SK-N-SH (cell line): ENCODE measurements around the gene RNF11. TPM values are rescaled to one million over a fixed set of nuclear protein-coding genes. Genes with fewer than 3 reads are reported as not detected.

Experiments
- CTCF ChIA-PET: fragments of 300-600, 350-600 bp; formaldehyde crosslinking; extraction: SDS; loops from one replicate; lab custom pipeline; 2021; lab: Yijun Ruan, JAX
- POLR2A ChIA-PET: fragments of 350-600 bp; sonication (Branson Sonifier 250); formaldehyde crosslinking; extraction: SDS; loops from one replicate; lab custom pipeline; 2020; ENCODE audit warnings: antibody characterized with exemption, inconsistent platforms; lab: Yijun Ruan, JAX
- DNase-seq: peaks from one replicate; pipeline ENCODE4 v3.0.0; 2012
- H2AFZ ChIP-seq: fragments of 200-600 bp; sonication (generic); 2 replicates; pipeline ENCODE4 v1.8.1; 2016; ENCODE audit warnings: antibody characterized with exemption, mild to moderate bottlenecking, low read depth
- H3F3A ChIP-seq: fragments of 200-600 bp; sonication (generic); replicated peaks from 2 replicates; pipeline ENCODE3; 2016; ENCODE audit warnings: antibody characterized with exemption, mild to moderate bottlenecking; ENCODE audit not compliant: insufficient read depth
- H3K27ac ChIP-seq, 2 experiments: fragments of 200-500 bp in 1 of 2; fragments of 200-600 bp in 1 of 2; sonication (Bioruptor generic) in 1 of 2; sonication (generic), shearing (Covaris generic) in 1 of 2; 2 replicates each; pipeline versions ENCODE4 v1.5.1 to v1.6.1; 2014 to 2016; ENCODE audit warnings: low read depth in 2 of 2, inconsistent platforms in 1 of 2, low read length in 1 of 2, mild to moderate bottlenecking in 1 of 2, mixed read lengths in 1 of 2
- H3K27me3 ChIP-seq: fragments of 200-600 bp; sonication (generic), shearing (Covaris generic); 2 replicates; pipeline ENCODE4 v1.6.1; 2016; ENCODE audit warnings: mixed run types; ENCODE audit not compliant: insufficient read depth
- H3K36me3 ChIP-seq, 2 experiments: fragments of 200-500 bp in 1 of 2; fragments of 200-600 bp in 1 of 2; sonication (Bioruptor generic) in 1 of 2; sonication (generic) in 1 of 2; replicated peaks in 1 of 2; 2 replicates each; pipeline versions ENCODE3 to v1.5.1; 2014 to 2016; ENCODE audit warnings: low read length in 1 of 2, mild to moderate bottlenecking in 1 of 2; ENCODE audit not compliant: insufficient read depth in 2 of 2, control insufficient read depth in 1 of 2
- H3K4me1 ChIP-seq, 2 experiments: fragments of 200-500 bp in 1 of 2; fragments of 200-600 bp in 1 of 2; sonication (Bioruptor generic) in 1 of 2; sonication (generic), shearing (Covaris generic) in 1 of 2; 2 replicates each; pipeline versions ENCODE4 v1.5.1 to v1.6.1; 2014 to 2016; ENCODE audit warnings: low read depth in 1 of 2, low read length in 1 of 2, mixed run types in 1 of 2; ENCODE audit not compliant: insufficient read depth in 2 of 2, control insufficient read depth in 1 of 2
- H3K4me2 ChIP-seq: fragments of 200-600 bp; sonication (generic), shearing (Covaris generic); 2 replicates; pipeline ENCODE4 v1.6.1; 2017; ENCODE audit warnings: mixed run types
- H3K4me3 ChIP-seq, 2 experiments: fragments of 200-500 bp in 1 of 2; fragments of 200-600 bp in 1 of 2; sonication (Bioruptor generic) in 1 of 2; sonication (generic), shearing (Covaris generic) in 1 of 2; 2 replicates each; pipeline versions ENCODE4 v1.5.1 to v1.8.1; 2014 to 2016; ENCODE audit warnings: low read depth in 2 of 2, inconsistent platforms in 1 of 2, low read length in 1 of 2, mild to moderate bottlenecking in 1 of 2, mixed read lengths in 1 of 2, moderate library complexity in 1 of 2
- H3K79me2 ChIP-seq: fragments of 200-600 bp; sonication (generic); 2 replicates; pipeline ENCODE4 v1.8.1; 2017; ENCODE audit warnings: mild to moderate bottlenecking; ENCODE audit not compliant: insufficient read depth
- H3K9ac ChIP-seq: fragments of 200-600 bp; sonication (generic); 2 replicates; pipeline ENCODE4 v1.6.1; 2017; ENCODE audit warnings: mixed run types
- H3K9me2 ChIP-seq: fragments of 200-600 bp; sonication (generic); 2 replicates; pipeline ENCODE4 v1.6.1; 2017; ENCODE audit warnings: mixed run types
- H3K9me3 ChIP-seq: fragments of 200-600 bp; sonication (generic); 2 replicates; pipeline ENCODE4 v1.6.1; 2017; ENCODE audit warnings: mixed run types, mild to moderate bottlenecking, moderate library complexity
- H4K20me1 ChIP-seq: fragments of 200-600 bp; sonication (generic); 2 replicates; pipeline ENCODE4 v1.6.1; 2017; ENCODE audit warnings: mild to moderate bottlenecking, mixed run types; ENCODE audit not compliant: insufficient read depth
- CHD2 ChIP-seq: fragments of 150-350 bp; IDR thresholded peaks from 2 replicates; pipeline ENCODE4 v1.6.1; 2018; ENCODE audit warnings: low read length; ENCODE audit not compliant: partially characterized antibody
- CTCF ChIP-seq: fragments of 200-600 bp; sonication (generic); IDR thresholded peaks from 2 replicates; pipeline ENCODE4 v1.6.1; 2017; ENCODE audit warnings: antibody characterized with exemption, mild to moderate bottlenecking, moderate library complexity
- ELF1 ChIP-seq: IDR thresholded peaks from 2 replicates; pipeline ENCODE4 v1.4.0; 2012
- FOSL2 ChIP-seq: IDR thresholded peaks from 2 replicates; pipeline ENCODE4 v1.4.0; 2012; ENCODE audit warnings: low read depth, mild to moderate bottlenecking, moderate library complexity, borderline replicate concordance
- GATA2 ChIP-seq: sonication (generic); formaldehyde crosslinking; IDR thresholded peaks from 2 replicates; pipeline ENCODE4 v1.5.0; 2020; ENCODE audit warnings: mild to moderate bottlenecking, missing genetic modification reagents
- MAX ChIP-seq: IDR thresholded peaks from 2 replicates; pipeline ENCODE4 v1.4.0; 2012; ENCODE audit warnings: low read depth
- NFIC ChIP-seq: IDR thresholded peaks from 2 replicates; pipeline ENCODE4 v1.4.0; 2012; ENCODE audit warnings: borderline replicate concordance
- PBX3 ChIP-seq: IDR thresholded peaks from 2 replicates; pipeline ENCODE4; 2012
- RAD21 ChIP-seq: IDR thresholded peaks from 2 replicates; pipeline ENCODE4 v1.6.1; 2012; ENCODE audit warnings: mild to moderate bottlenecking, low read length
- REST ChIP-seq: IDR thresholded peaks from 2 replicates; pipeline ENCODE4 v1.6.1; 2012; ENCODE audit warnings: mild to moderate bottlenecking, low read depth, low read length, moderate library complexity
- RFX5 ChIP-seq: IDR thresholded peaks from 2 replicates; pipeline ENCODE4 v1.6.1; 2012; ENCODE audit warnings: mild to moderate bottlenecking, improper control_type of control experiment, low read length
- SMC3 ChIP-seq: IDR thresholded peaks from 2 replicates; pipeline ENCODE4 v1.6.1; 2012; ENCODE audit warnings: low read depth, low read length, improper control_type of control experiment
- TAF1 ChIP-seq: IDR thresholded peaks from 2 replicates; pipeline ENCODE4 v1.6.1; 2012; ENCODE audit warnings: low read depth, mild to moderate bottlenecking, low read length, moderate library complexity, borderline replicate concordance
- TCF12 ChIP-seq: IDR thresholded peaks from 2 replicates; pipeline ENCODE4 v1.4.0; 2012
- WGBS: methylation state at CpG from one replicate; pipeline ENCODE4 v1.1.6; 2017; ENCODE audit warnings: low lambda C conversion rate; 5-methylcytosine and 5-hydroxymethylcytosine counted together
- polyA plus RNA-seq, 3 experiments: library from polyadenylated mRNA; depleted of rRNA; stranded (reverse); fragments of >200 nt; gene quantifications; 2 replicates each; pipeline ENCODE4 v1.2.3, GENCODE V29; 2012

Gene RNF11
- polyA plus RNA-seq, 1 of the 3 experiments (the other 2 are of a cell fraction), result 62.5 TPM

GRCh38 chr1:51238034-51238403 is 1.9 kb downstream of the RNF11 start:
- Histone ChIP-seq H3K9me3 (no peaks in the 10 kb centered on the region), H3K36me3 (no peaks in the 10 kb centered on the region), H3K4me2 (peak overlapping the region; percentile 80), H2AFZ (no peak overlapping the region), H4K20me1 (peaks cover 57% of the 10 kb centered on the region), H3K27ac (peak overlapping the region in 1 of 2 experiments; percentile 84; a peak in 2 of 4 replicates), H3K4me1 (peaks cover 15 to 17% of the 10 kb centered on the region in 2 experiments; a peak in 3 of 4 replicates), H3K27me3 (no peaks in the 10 kb centered on the region), H3K9ac (peak overlapping the region; percentile 96; the same call in 1 of the 2 replicates), H3K4me3 (peak overlapping the region; percentile 84 to 98), H3K9me2 (no peaks in the 10 kb centered on the region), H3F3A (peaks cover 7% of the 10 kb centered on the region), H3K79me2 (peaks cover 66% of the 10 kb centered on the region)
- no peak for DNase-seq
- CTCF ChIA-PET, result interaction anchor here (0.8 kb wide), 1 partner anchor 59 kb away, joined by 4 read pairs; no protein-coding TSS in a partner anchor
- TF ChIP-seq MAX (no peak), REST (no peak), CTCF (no peak), ELF1 (no peak), RAD21 (no peak), TCF12 (no peak), TAF1 (no peak), RFX5 (no peak), CHD2 (no peak), PBX3 (no peak), SMC3 (no peak), GATA2 (no peak), FOSL2 (no peak), NFIC (no peak)
- POLR2A ChIA-PET, result no interaction called here
- 39% methylated on average over 7 of the region's 7 CpGs for WGBS
